HepG2 (cell line): ENCODE results near the gene TMEM258. TPM values are rescaled to one million over a fixed set of nuclear protein-coding genes. Genes with fewer than 3 reads are reported as not detected.

Experiments
- ARID2 ChIP-seq: sonication (generic); formaldehyde crosslinking; IDR thresholded peaks from 2 replicates; pipeline ENCODE4 v1.8.1; 2022; ENCODE audit warnings: mild to moderate bottlenecking, missing genetic modification reagents, borderline replicate concordance
- ZNF83 ChIP-seq: sonication (generic); formaldehyde crosslinking; IDR thresholded peaks from 2 replicates; pipeline ENCODE4 v1.4.0; 2020; ENCODE audit warnings: missing genetic modification reagents, mild to moderate bottlenecking, borderline replicate concordance
- polyA plus RNA-seq, 8 experiments: library from polyadenylated mRNA; depleted of rRNA in 3 of 8; stranded (reverse) in 7 of 8; unstranded in 1 of 8; fragments of >200 nt; fragmentation: Illumina TruSeq in 4 of 8; extraction: Trizol in 4 of 8; gene quantifications; 2 replicates each; pipeline versions ENCODE4 v1.2.1 to v1.2.3, GENCODE V29; 2011 to 2016; ENCODE audit warnings: low read depth in 4 of 8, missing spikeins in 1 of 8, mixed read lengths in 1 of 8; ENCODE audit not compliant: insufficient read depth in 1 of 8
- total RNA-seq, 5 experiments: library from RNA; depleted of rRNA; stranded (reverse); fragments of >200 nt; fragmentation: Illumina TruSeq; extraction: Trizol; gene quantifications; 2 replicates each; pipeline ENCODE4 v1.2.3, GENCODE V29; 2016; ENCODE audit warnings: low read depth in 1 of 5
- TF ChIP-seq, protein P1 (sequence below): sonication (generic); formaldehyde crosslinking; IDR thresholded peaks from 2 replicates; pipeline ENCODE4 v1.4.0; 2020; ENCODE audit warnings: mild to moderate bottlenecking, missing genetic modification reagents
- TF ChIP-seq, protein P2 (sequence below), 2 experiments: sonication (generic) in 1 of 2; formaldehyde crosslinking in 1 of 2; IDR thresholded peaks; 2 replicates each; pipeline versions ENCODE4 v1.4.0 to v1.6.1; 2018 to 2020; ENCODE audit warnings: missing genetic modification reagents in 2 of 2, borderline replicate concordance in 1 of 2, low read depth in 1 of 2, mild to moderate bottlenecking in 1 of 2, missing biosample characterization in 1 of 2

Gene TMEM258
- total and polyA plus RNA-seq, 2 of the 13 experiments (the other 11 are each of a cell fraction or from before 2014, with no cell fraction given): 175 to 424 TPM

DNA sequence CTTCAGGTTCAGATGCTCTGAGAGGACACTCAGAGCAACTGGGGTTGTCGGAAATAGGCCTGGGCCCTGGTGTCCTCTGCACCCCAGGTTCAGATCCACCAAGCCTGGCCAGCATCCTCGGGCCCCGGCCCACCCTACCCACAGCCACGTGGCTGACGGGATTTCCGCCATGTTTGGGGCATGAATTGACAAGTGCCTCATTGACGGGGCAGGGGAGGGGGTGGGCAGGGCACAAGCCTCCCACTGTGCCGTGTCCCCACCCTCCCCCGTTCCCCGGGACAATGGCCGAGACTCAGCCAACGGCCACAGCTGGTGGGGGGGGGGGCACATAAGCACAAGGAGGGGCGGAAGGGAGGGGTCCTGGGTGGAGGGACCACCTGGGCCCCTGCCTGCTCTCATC, 31.5 kb downstream of the TMEM258 start (continued):
- TF ChIP-seq, protein P1, sequence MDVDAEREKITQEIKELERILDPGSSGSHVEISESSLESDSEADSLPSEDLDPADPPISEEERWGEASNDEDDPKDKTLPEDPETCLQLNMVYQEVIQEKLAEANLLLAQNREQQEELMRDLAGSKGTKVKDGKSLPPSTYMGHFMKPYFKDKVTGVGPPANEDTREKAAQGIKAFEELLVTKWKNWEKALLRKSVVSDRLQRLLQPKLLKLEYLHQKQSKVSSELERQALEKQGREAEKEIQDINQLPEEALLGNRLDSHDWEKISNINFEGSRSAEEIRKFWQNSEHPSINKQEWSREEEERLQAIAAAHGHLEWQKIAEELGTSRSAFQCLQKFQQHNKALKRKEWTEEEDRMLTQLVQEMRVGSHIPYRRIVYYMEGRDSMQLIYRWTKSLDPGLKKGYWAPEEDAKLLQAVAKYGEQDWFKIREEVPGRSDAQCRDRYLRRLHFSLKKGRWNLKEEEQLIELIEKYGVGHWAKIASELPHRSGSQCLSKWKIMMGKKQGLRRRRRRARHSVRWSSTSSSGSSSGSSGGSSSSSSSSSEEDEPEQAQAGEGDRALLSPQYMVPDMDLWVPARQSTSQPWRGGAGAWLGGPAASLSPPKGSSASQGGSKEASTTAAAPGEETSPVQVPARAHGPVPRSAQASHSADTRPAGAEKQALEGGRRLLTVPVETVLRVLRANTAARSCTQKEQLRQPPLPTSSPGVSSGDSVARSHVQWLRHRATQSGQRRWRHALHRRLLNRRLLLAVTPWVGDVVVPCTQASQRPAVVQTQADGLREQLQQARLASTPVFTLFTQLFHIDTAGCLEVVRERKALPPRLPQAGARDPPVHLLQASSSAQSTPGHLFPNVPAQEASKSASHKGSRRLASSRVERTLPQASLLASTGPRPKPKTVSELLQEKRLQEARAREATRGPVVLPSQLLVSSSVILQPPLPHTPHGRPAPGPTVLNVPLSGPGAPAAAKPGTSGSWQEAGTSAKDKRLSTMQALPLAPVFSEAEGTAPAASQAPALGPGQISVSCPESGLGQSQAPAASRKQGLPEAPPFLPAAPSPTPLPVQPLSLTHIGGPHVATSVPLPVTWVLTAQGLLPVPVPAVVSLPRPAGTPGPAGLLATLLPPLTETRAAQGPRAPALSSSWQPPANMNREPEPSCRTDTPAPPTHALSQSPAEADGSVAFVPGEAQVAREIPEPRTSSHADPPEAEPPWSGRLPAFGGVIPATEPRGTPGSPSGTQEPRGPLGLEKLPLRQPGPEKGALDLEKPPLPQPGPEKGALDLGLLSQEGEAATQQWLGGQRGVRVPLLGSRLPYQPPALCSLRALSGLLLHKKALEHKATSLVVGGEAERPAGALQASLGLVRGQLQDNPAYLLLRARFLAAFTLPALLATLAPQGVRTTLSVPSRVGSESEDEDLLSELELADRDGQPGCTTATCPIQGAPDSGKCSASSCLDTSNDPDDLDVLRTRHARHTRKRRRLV (CRISPR knock-in tag): no peak
- TF ChIP-seq ARID2 (CRISPR knock-in tag) (no peak), ZNF83 (CRISPR knock-in tag) (no peak)
- TF ChIP-seq, protein P2, sequence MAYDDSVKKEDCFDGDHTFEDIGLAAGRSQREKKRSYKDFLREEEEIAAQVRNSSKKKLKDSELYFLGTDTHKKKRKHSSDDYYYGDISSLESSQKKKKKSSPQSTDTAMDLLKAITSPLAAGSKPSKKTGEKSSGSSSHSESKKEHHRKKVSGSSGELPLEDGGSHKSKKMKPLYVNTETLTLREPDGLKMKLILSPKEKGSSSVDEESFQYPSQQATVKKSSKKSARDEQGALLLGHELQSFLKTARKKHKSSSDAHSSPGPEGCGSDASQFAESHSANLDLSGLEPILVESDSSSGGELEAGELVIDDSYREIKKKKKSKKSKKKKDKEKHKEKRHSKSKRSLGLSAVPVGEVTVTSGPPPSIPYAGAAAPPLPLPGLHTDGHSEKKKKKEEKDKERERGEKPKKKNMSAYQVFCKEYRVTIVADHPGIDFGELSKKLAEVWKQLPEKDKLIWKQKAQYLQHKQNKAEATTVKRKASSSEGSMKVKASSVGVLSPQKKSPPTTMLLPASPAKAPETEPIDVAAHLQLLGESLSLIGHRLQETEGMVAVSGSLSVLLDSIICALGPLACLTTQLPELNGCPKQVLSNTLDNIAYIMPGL (CRISPR knock-in tag; IDR thresholded peaks at IDR 0.05; ENCODE audit: borderline replicate concordance in 1 of 2, low read depth in 1 of 2): no peak
- TF ChIP-seq, all 625 proteins: peak for 0
